A673 (cell line): Measurements from ENCODE around the gene TTI1.

ENCODE experiments used
- CTCF ChIP-seq: fragments of 300-800, 200-600 bp; sonication (generic); conservative IDR thresholded peaks from 2 replicates; pipeline ENCODE4 v1.5.1; 2017; ENCODE audit warnings: low read depth, mild to moderate bottlenecking, antibody characterized with exemption, low read length, moderate library complexity, mixed read lengths
- EZH2 ChIP-seq: fragments of 200-600 bp; sonication (generic); IDR thresholded peaks from 2 replicates; pipeline ENCODE4 v1.6.1; 2017; ENCODE audit warnings: borderline replicate concordance, low read depth, mild to moderate bottlenecking, mixed read lengths, antibody characterized with exemption, low read length; ENCODE audit not compliant: poor library complexity, severe bottlenecking

GRCh38 chr20:37979021-37979985 is 54.0 kb downstream of the TTI1 start:
- TF ChIP-seq EZH2 (no peak), CTCF (no peak)
